ENCODE data around the gene CHMP4A. TPM values are rescaled to one million over a fixed set of nuclear protein-coding genes. Genes with fewer than 3 reads are reported as not detected.
A peak's percentile ranks its signal among the peaks of the same experiment; 100 is the strongest.

Gene CHMP4A
- total and polyA plus RNA-seq, 2 of the 13 experiments (the other 11 are each of a cell fraction or from before 2014, with no cell fraction given), result 83.6 to 113 TPM

DNA sequence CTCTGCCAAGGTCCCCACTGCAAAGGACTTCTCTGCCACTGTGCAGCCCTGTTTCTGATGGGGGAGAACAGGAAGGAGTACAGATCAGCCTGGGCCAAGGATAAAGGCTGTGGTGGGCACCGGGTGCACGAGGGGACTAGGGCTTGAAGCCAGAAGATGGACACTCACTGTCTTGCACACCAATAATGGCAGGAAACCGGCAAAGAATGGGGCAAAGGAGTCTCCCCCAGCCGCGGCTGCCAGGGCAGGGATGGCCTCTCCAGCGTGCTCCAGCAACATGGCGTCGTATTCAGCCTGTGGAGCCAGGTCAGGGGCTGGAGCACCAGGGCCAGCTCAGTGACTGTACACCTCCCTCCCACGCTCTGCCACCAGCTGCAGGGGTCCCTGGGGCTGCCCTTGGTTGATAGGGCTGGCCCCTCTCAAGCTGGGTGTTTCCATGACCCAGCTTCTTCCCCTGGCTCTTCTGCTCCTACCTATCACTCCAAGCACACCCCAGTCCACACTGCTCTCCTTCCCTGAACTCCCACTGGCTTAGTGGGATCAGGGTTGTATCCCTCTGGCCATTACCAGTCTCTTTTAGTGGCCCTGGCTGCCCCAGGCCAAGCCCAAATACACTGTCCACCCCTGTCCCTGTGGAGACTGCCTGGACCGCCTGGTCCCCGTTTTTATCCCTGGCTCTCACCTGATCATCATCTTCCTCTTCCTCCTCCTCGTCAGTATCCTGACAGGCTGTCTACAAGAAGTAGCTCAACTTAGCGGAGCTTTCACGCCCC is 31.0 kb downstream of the CHMP4A start:
- Histone ChIP-seq H3K79me2 (ENCODE audit: insufficient read depth, low read length) (peaks cover 6% of the 10 kb centered on the region), H3K4me3 (replicated peaks in 1 of 3; ENCODE audit: insufficient read depth in 1 of 3, low read depth in 2 of 3, low read length in 3 of 3) (no peak overlapping the region), H3K4me2 (ENCODE audit: low read depth, low read length) (no peak overlapping the region), H4K20me1 (ENCODE audit: insufficient read depth, low read length) (no peaks in the 10 kb centered on the region), H3K27me3 (ENCODE audit: control insufficient read depth in 1 of 2, insufficient read depth in 2 of 2, low read length in 2 of 2) (no peaks in the 10 kb centered on the region), H3K4me1 (ENCODE audit: insufficient read depth, low read length) (peaks cover 6% of the 10 kb centered on the region), H3K9me3 (ENCODE audit: low read length) (no peaks in the 10 kb centered on the region), H3K9ac (ENCODE audit: insufficient read depth, low read depth, low read length) (no peak overlapping the region), H3K27ac (ENCODE audit: extremely low read length, insufficient read depth, low read length) (no peak overlapping the region), H2AFZ (ENCODE audit: low read length) (no peak overlapping the region), H3K36me3 (replicated peaks in 1 of 2; ENCODE audit: control insufficient read depth in 1 of 2, insufficient read depth in 2 of 2, low read length in 2 of 2) (peaks cover 84 to 96% of the 10 kb centered on the region in 2 experiments)
- 98% methylated on average over 14 of the region's 14 CpGs for WGBS (ENCODE audit: low lambda C conversion rate)
- TF ChIP-seq ZNF557 (CRISPR knock-in tag; IDR thresholded peaks at IDR 0.05) (no peak), MAFK (conservative IDR thresholded peaks at IDR 0.05 in 1 of 2, IDR thresholded peaks at IDR 0.05 in 1 of 2; ENCODE audit: low read length in 2 of 2) (no peak), POLR2A (IDR thresholded peaks at IDR 0.05; ENCODE audit: insufficient read depth in 1 of 2, low read depth in 2 of 2, low read length in 2 of 2) (0 out of 4 replicates have a peak, but pooled peaks of 1 of the 2 experiments have one; percentile 11), RBFOX2 (IDR thresholded peaks at IDR 0.05; ENCODE audit: low read depth, low read length) (peak; percentile 47; the same call in 1 of the 2 replicates), BORCS8-MEF2B (CRISPR knock-in tag; IDR thresholded peaks at IDR 0.05) (0 out of 2 replicates have a peak, but pooled peaks have one; percentile 3), SSRP1 (CRISPR knock-in tag; IDR thresholded peaks at IDR 0.05) (0 out of 2 replicates have a peak, but pooled peaks have one; percentile 34), ZNF44 (CRISPR knock-in tag; IDR thresholded peaks at IDR 0.05) (no peak), ZNF34 (CRISPR knock-in tag; IDR thresholded peaks at IDR 0.05; ENCODE audit: borderline replicate concordance) (0 out of 2 replicates have a peak, but pooled peaks have one; percentile 15), PAF1 (CRISPR knock-in tag; IDR thresholded peaks at IDR 0.05) (peak; percentile 66; the same call in 1 of the 2 replicates), SATB2 (CRISPR knock-in tag; IDR thresholded peaks at IDR 0.05) (no peak), MXD3 (CRISPR knock-in tag; IDR thresholded peaks at IDR 0.05) (0 out of 2 replicates have a peak, but pooled peaks have one; percentile 17), RBM22 (optimal IDR thresholded peaks at IDR 0.05; ENCODE audit: low read length) (peak; percentile 36)
- TF ChIP-seq, protein P1, sequence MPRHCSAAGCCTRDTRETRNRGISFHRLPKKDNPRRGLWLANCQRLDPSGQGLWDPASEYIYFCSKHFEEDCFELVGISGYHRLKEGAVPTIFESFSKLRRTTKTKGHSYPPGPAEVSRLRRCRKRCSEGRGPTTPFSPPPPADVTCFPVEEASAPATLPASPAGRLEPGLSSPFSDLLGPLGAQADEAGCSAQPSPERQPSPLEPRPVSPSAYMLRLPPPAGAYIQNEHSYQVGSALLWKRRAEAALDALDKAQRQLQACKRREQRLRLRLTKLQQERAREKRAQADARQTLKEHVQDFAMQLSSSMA (CRISPR knock-in tag; IDR thresholded peaks at IDR 0.05), result 0 out of 2 replicates have a peak, but pooled peaks have one; percentile 30
- ATAC-seq (no peak; the same call in 2 of the 3 replicates), FAIRE-seq (no peak), DNase-seq (ENCODE audit: low spot score) (no peak)
- no TSS peak for BruUV-seq (replicated peaks)
- intact Hi-C loops (cut with micrococcal nuclease; ENCODE audit: unreplicated experiment), result no loop called here
- POLR2A ChIA-PET, result interaction anchor here (1.0 to 8.1 kb wide), 7 partner anchors 13 to 124 kb away, joined by 3 to 53 read pairs (median 13); partner anchors contain the start of genes CHMP4A, IRF9, PCK2 and PSME2
- in situ Hi-C loops (cut with HindIII; ENCODE audit: extremely low pct_ligation_motif_present, low pct_unique_long_range_greater_than_20kb), result no loop called here
- CTCF ChIA-PET (ENCODE audit: low intra/inter-chr PET ratio, low total read pairs), result no interaction called here

All from HepG2 (cell line).